SK-N-SH treated with all-trans-retinoic acid at 6 μM for 48 hours (cell line): ENCODE results near the gene TOMM34.

Source experiments
- CREB5 ChIP-seq: fragments of 250-450 bp; sonication (Bioruptor Pico); IDR thresholded peaks from 2 replicates; pipeline ENCODE4 v1.5.1; 2020; ENCODE audit warnings: low read depth, mild to moderate bottlenecking, moderate library complexity
- ZNF70 ChIP-seq: fragments of 450-650 bp; formaldehyde crosslinking; IDR thresholded peaks from 2 replicates; pipeline ENCODE4 v1.5.0; 2020; ENCODE audit warnings: mild to moderate bottlenecking, moderate library complexity

DNA sequence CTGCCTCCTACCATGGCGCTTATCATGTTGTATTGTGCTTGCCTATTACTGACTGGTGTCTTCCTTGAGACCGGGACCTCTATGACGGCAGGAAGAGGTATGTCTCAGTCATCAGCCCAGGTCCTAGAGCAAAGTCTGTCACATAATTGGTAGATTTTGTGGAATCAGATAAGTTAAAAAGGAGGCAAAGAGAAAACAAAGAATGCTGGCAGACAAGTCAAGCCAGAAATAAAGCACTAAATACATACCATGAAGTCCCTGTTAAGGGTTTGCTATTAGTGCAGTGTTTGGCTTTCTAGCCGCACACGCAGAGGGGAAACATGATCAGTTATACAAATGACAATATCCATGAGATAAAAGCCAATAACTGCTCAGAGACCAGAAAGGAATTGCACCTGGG, 6.0 kb downstream of the TOMM34 start:
- TF ChIP-seq CREB5 (CRISPR knock-in tag) (no peak), ZNF70 (CRISPR knock-in tag) (no peak)
